ENCODE results near the gene SCAPER.

GRCh38 chr15:76376816-76377215, 528.3 kb downstream of the SCAPER start:
- TF ChIP-seq CTCF (IDR thresholded peaks at IDR 0.05 in 4 of 5, conservative IDR thresholded peaks at IDR 0.05 in 1 of 5) (no peak), POLR2A (IDR thresholded peaks at IDR 0.05) (no peak)
